Measurements from ENCODE around the gene DNTTIP2. TPM values are rescaled to one million over a fixed set of nuclear protein-coding genes. Genes with fewer than 3 reads are reported as not detected.

Gene DNTTIP2
- total and polyA plus RNA-seq, 9 of the 15 experiments (the other 6 are each of a cell fraction or from before 2014, with no cell fraction given) = 50.4 to 138 (median 97.0) TPM

DNA sequence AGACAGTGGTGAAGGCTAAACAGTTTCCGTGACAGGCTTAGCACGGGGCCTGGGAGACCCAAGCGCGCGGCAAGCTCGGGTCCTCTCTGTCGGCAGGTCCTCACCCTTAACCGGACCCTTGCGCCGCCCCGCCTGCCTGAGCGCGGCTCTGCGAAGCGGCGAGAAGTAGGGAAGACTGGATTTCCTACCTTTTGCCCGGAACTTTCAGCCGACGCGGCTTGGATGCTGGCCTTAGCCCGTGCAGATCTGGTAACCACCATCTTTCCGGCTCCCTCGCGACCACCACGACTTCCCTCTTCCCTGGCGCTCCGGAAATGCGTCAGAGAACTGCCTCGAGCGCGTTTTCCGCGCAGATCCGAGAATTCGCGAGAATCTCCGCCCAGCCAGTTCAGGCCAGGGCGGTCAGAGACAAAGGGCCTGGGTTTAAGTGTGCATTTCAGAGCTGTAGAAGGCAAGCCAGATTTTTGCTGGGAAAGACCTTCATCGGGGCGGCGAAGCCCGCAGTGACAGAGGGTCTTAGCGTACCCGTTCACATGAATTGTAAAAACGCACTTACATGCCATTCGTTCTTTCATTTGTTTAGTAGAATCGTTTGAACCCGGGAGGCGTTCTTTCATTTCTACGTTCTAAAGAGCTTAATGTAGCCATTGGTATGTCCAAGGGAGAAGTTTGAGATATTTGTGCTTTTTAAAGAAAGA lies at the start of gene DNTTIP2 (continued):
- TF ChIP-seq, protein P1, sequence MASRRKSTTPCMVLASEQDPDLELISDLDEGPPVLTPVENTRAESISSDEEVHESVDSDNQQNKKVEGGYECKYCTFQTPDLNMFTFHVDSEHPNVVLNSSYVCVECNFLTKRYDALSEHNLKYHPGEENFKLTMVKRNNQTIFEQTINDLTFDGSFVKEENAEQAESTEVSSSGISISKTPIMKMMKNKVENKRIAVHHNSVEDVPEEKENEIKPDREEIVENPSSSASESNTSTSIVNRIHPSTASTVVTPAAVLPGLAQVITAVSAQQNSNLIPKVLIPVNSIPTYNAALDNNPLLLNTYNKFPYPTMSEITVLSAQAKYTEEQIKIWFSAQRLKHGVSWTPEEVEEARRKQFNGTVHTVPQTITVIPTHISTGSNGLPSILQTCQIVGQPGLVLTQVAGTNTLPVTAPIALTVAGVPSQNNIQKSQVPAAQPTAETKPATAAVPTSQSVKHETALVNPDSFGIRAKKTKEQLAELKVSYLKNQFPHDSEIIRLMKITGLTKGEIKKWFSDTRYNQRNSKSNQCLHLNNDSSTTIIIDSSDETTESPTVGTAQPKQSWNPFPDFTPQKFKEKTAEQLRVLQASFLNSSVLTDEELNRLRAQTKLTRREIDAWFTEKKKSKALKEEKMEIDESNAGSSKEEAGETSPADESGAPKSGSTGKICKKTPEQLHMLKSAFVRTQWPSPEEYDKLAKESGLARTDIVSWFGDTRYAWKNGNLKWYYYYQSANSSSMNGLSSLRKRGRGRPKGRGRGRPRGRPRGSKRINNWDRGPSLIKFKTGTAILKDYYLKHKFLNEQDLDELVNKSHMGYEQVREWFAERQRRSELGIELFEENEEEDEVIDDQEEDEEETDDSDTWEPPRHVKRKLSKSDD (conservative IDR thresholded peaks at IDR 0.05; ENCODE audit: low read length) = peak; percentile 90
- TF ChIP-seq BRD4 (IDR thresholded peaks at IDR 0.05) (peak; percentile 73; the same call in 1 of the 2 replicates), YY1 (IDR thresholded peaks at IDR 0.05; ENCODE audit: borderline replicate concordance in 1 of 3, control insufficient read depth in 1 of 3, extremely low read depth in 1 of 3, insufficient read depth in 3 of 3, insufficient read length in 1 of 3, insufficient replicate concordance in 2 of 3, low read depth in 1 of 3, low read length in 2 of 3) (peak; percentile 44 to 92 (median 87)), RBM15 (IDR thresholded peaks at IDR 0.05; ENCODE audit: insufficient read depth, low read length) (no peak), MYC (IDR thresholded peaks at IDR 0.05; ENCODE audit: low read depth, low read length) (peak; percentile 91), MYC (CRISPR knock-in tag; IDR thresholded peaks at IDR 0.05; ENCODE audit: borderline replicate concordance, low read depth) (peak; percentile 78; the same call in 1 of the 2 replicates), DIDO1 (tag; IDR thresholded peaks at IDR 0.05; ENCODE audit: low read depth) (peak; percentile 89), HDGF (IDR thresholded peaks at IDR 0.05) (no peak)
- TF ChIP-seq, protein P2, sequence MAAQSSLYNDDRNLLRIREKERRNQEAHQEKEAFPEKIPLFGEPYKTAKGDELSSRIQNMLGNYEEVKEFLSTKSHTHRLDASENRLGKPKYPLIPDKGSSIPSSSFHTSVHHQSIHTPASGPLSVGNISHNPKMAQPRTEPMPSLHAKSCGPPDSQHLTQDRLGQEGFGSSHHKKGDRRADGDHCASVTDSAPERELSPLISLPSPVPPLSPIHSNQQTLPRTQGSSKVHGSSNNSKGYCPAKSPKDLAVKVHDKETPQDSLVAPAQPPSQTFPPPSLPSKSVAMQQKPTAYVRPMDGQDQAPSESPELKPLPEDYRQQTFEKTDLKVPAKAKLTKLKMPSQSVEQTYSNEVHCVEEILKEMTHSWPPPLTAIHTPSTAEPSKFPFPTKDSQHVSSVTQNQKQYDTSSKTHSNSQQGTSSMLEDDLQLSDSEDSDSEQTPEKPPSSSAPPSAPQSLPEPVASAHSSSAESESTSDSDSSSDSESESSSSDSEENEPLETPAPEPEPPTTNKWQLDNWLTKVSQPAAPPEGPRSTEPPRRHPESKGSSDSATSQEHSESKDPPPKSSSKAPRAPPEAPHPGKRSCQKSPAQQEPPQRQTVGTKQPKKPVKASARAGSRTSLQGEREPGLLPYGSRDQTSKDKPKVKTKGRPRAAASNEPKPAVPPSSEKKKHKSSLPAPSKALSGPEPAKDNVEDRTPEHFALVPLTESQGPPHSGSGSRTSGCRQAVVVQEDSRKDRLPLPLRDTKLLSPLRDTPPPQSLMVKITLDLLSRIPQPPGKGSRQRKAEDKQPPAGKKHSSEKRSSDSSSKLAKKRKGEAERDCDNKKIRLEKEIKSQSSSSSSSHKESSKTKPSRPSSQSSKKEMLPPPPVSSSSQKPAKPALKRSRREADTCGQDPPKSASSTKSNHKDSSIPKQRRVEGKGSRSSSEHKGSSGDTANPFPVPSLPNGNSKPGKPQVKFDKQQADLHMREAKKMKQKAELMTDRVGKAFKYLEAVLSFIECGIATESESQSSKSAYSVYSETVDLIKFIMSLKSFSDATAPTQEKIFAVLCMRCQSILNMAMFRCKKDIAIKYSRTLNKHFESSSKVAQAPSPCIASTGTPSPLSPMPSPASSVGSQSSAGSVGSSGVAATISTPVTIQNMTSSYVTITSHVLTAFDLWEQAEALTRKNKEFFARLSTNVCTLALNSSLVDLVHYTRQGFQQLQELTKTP (IDR thresholded peaks at IDR 0.05; ENCODE audit: low read depth in 1 of 2, partially characterized antibody in 2 of 2) = peak in 1 of 2 experiments; percentile 7
- TF ChIP-seq, protein P3, sequence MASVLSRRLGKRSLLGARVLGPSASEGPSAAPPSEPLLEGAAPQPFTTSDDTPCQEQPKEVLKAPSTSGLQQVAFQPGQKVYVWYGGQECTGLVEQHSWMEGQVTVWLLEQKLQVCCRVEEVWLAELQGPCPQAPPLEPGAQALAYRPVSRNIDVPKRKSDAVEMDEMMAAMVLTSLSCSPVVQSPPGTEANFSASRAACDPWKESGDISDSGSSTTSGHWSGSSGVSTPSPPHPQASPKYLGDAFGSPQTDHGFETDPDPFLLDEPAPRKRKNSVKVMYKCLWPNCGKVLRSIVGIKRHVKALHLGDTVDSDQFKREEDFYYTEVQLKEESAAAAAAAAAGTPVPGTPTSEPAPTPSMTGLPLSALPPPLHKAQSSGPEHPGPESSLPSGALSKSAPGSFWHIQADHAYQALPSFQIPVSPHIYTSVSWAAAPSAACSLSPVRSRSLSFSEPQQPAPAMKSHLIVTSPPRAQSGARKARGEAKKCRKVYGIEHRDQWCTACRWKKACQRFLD (CRISPR knock-in tag; IDR thresholded peaks at IDR 0.05) = peak; percentile 64; the same call in 1 of the 2 replicates
- TF ChIP-seq, protein P4, sequence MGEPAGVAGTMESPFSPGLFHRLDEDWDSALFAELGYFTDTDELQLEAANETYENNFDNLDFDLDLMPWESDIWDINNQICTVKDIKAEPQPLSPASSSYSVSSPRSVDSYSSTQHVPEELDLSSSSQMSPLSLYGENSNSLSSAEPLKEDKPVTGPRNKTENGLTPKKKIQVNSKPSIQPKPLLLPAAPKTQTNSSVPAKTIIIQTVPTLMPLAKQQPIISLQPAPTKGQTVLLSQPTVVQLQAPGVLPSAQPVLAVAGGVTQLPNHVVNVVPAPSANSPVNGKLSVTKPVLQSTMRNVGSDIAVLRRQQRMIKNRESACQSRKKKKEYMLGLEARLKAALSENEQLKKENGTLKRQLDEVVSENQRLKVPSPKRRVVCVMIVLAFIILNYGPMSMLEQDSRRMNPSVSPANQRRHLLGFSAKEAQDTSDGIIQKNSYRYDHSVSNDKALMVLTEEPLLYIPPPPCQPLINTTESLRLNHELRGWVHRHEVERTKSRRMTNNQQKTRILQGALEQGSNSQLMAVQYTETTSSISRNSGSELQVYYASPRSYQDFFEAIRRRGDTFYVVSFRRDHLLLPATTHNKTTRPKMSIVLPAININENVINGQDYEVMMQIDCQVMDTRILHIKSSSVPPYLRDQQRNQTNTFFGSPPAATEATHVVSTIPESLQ (CRISPR knock-in tag; IDR thresholded peaks at IDR 0.05) = peak; percentile 33
- TF ChIP-seq, protein P5, sequence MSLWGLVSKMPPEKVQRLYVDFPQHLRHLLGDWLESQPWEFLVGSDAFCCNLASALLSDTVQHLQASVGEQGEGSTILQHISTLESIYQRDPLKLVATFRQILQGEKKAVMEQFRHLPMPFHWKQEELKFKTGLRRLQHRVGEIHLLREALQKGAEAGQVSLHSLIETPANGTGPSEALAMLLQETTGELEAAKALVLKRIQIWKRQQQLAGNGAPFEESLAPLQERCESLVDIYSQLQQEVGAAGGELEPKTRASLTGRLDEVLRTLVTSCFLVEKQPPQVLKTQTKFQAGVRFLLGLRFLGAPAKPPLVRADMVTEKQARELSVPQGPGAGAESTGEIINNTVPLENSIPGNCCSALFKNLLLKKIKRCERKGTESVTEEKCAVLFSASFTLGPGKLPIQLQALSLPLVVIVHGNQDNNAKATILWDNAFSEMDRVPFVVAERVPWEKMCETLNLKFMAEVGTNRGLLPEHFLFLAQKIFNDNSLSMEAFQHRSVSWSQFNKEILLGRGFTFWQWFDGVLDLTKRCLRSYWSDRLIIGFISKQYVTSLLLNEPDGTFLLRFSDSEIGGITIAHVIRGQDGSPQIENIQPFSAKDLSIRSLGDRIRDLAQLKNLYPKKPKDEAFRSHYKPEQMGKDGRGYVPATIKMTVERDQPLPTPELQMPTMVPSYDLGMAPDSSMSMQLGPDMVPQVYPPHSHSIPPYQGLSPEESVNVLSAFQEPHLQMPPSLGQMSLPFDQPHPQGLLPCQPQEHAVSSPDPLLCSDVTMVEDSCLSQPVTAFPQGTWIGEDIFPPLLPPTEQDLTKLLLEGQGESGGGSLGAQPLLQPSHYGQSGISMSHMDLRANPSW (CRISPR knock-in tag; IDR thresholded peaks at IDR 0.05) = no peak

All from K562 (cell line).